ENCODE results near the gene ASCL2. TPM values are rescaled to one million over a fixed set of nuclear protein-coding genes. Genes with fewer than 3 reads are reported as not detected.

The ASCL2 gene
- total RNA-seq, 1 experiment from 2014 or later = 0.35 TPM

DNA sequence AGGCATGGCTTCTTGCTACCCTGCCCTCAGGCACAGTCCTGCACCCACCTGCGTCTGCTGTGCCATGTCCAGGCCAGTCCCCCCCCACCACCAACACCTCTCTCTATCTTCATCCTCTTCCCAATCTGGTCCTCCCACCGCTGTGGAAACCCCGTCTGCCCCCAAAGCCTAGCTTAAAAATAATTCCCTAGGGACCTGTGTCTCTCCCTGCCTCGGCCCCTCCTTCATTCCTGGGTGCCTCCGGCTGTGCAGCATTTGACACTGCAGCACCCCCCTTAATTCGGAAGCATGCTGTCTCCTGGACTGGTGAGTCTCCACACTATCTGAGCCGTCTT, 2.5 kb upstream of the ASCL2 start:
- no CpG with 5 or more reads among the region's 7 CpGs for WGBS (ENCODE audit: extremely low coverage, insufficient read length, low lambda C conversion rate)
- Histone ChIP-seq H3K14ac (ENCODE audit: insufficient read depth, low read length) (no peak overlapping the region), H3K9ac (ENCODE audit: extremely low read depth, insufficient read length, low read length) (no peak overlapping the region), H2BK5ac (ENCODE audit: insufficient read length, low read length) (no peak overlapping the region), H3K27ac (ENCODE audit: insufficient read length, low read depth, low read length) (no peak overlapping the region), H4K20me1 (ENCODE audit: control insufficient read depth, insufficient read depth, insufficient read length) (peaks cover 3% of the 10 kb centered on the region), H2BK20ac (ENCODE audit: low read depth, low read length, poor library complexity, severe bottlenecking) (no peak overlapping the region), H2BK120ac (ENCODE audit: low read depth, low read length, poor library complexity, severe bottlenecking) (no peak overlapping the region), H3K56ac (ENCODE audit: insufficient read length, low read depth, low read length) (no peak overlapping the region), H4K5ac (ENCODE audit: insufficient read length, low read depth, low read length) (no peak overlapping the region), H3K79me1 (ENCODE audit: insufficient read depth, low read depth, low read length, poor library complexity, severe bottlenecking) (no peaks in the 10 kb centered on the region), H3K9me3 (ENCODE audit: control insufficient read depth, low read depth, low read length) (no peaks in the 10 kb centered on the region), H3K27me3 (ENCODE audit: insufficient read depth, low read length) (peaks cover 27% of the 10 kb centered on the region; the same call in 1 of the 2 replicates), H2AK5ac (ENCODE audit: insufficient read length, low read length) (no peak overlapping the region), H3K23ac (ENCODE audit: insufficient read length, low read depth, low read length) (no peak overlapping the region), H3K18ac (ENCODE audit: insufficient read length, low read depth, low read length) (no peak overlapping the region), H3K23me2 (ENCODE audit: insufficient read length, low read depth, low read length, poor library complexity, severe bottlenecking) (peaks cover 7% of the 10 kb centered on the region), H2BK15ac (ENCODE audit: low read depth, low read length) (no peak overlapping the region), H3K4me1 (ENCODE audit: insufficient read depth, low read length) (no peaks in the 10 kb centered on the region; the same call in 1 of the 2 replicates), H3T11ph (ENCODE audit: low read length) (no peak overlapping the region), H2BK12ac (ENCODE audit: insufficient read length, low read depth, low read length) (no peak overlapping the region), H4K8ac (replicated peaks; ENCODE audit: insufficient read length, low read depth, low read length) (no peak overlapping the region), H4K91ac (ENCODE audit: insufficient read length, low read depth, low read length) (no peak overlapping the region), H3K79me2 (ENCODE audit: insufficient read depth, low read length) (no peaks in the 10 kb centered on the region), H2AFZ (ENCODE audit: low read length) (no peak overlapping the region), H3K4me2 (ENCODE audit: insufficient read depth, insufficient read length, low read length) (no peak overlapping the region), H3K4ac (ENCODE audit: low read depth, low read length) (no peak overlapping the region)
- Mint-ChIP-seq H3K36me3 (ENCODE audit: insufficient read depth in 1 of 3, low read depth in 3 of 3) (no peaks in the 10 kb centered on the region; a peak in 1 of 7 replicates), H3K9me3 (peaks cover 0 to 3% of the 10 kb centered on the region in 2 experiments; a peak in 4 of 5 replicates), H3K4me3 (no peak overlapping the region), H3K4me1 (peaks cover 14 to 21% of the 10 kb centered on the region in 2 experiments), H3K27ac (no peak overlapping the region), H3K27me3 (ENCODE audit: low read depth) (peaks cover 88% of the 10 kb centered on the region)
- no peak for DNase-seq
- TF ChIP-seq CTCF (conservative IDR thresholded peaks at IDR 0.05) = no peak

Measured in H9 (cell line).